HS-5 (cell line): ENCODE data around the gene ODAD2.

Experiments used
- DNase-seq: peaks from one replicate; pipeline ENCODE4 v3.0.0-alpha.2; 2012; ENCODE audit warnings: low read depth

Gene ODAD2

GRCh38 chr10:27770181-27770580, 228.7 kb downstream of the ODAD2 start:
- no peak for DNase-seq
